ENCODE results near the gene SEC24D.

Gene SEC24D

DNA sequence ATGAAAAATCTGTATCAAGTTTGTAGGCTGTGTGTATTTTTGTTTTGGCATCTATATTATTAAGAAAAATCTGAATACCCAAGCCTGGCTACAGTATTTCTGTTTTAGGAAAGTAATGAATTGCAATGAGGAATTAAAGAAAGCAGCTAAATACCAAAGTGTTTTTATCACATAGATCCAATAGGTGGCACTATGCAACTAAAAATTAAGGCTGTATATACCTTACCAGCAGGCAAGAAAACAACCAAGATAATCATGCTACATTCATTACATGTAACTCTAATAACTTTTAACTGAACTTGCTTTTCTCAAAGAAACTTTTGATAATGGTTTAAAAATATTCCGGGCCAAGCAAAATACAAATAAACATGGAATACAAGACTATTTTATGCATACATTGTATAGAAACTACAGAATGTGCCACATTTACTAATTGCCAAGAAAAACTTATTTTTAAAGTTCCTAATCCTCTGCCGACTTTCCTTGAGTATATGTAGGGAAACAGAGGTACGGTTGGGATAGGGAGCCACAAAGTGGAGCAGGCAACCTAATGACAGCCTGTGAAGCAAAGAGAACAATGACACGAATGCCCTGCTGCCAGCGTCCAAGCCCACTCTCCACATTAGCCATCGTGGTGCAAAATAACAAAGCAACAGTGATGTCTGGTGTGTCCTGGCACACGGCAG lies 63.7 kb downstream of the SEC24D start:
- peak; percentile 31 for DNase-seq

DNA sequence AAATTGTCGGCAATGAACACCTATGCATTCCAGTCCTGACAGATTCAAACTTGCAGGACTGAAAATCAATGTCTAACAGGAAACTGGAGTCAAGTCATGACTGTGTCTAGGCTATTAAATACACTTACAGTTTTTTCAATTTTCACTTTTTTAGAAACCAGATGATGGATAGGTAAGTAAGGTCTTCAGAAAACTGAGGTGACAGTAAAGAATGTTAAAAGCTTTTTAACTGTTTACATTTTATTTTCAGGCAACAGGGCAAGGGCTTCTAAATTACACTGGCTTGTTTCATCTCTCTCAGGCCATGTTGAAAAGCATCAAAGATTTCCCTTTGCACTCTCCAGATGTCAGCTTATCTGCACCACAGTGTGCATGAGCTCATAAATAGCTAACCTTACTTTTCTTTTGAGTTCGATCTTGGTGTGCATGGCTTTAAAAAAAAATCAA lies 65.2 kb downstream of the SEC24D start:
- no peak for DNase-seq

DNA sequence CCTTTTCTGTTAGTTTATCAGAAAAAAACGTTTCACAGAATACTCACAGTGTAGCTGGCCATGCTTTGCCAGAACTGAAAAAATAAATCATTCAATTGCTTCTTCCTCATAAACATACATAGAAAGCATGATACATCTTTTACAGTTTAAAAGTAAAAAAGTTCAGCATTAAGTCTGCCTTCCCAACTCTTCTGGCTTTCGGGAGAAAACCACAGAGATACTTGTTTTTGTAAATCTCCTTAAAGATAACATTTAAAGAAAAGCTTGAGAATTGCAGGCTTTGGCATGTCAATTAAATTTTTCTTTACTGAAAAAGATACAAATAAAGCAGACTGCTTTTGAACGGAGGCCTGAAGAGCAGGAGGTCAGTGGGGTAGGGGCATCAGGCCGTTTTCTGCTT lies 66.8 kb downstream of the SEC24D start:
- DNase-seq = no peak

DNA sequence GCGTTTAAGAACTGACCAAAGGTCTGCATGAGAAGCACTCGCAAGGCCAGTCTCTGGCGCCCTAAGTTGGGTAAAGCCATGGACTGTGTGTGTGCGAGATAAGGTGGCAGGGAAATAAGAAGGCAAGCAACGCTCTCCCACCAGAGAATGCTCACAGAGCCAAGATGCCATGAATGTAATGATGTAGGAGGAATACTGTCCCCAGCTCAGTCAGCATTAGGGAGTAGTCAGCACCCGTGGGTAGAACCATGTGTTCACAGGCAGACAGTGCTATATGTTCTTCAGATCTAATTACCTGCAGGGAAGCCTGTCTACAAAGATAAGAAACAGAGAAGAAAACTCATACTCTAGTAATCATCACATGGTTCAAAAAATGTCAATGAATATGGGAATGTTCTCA lies 68.8 kb downstream of the SEC24D start:
- no peak for DNase-seq

DNA sequence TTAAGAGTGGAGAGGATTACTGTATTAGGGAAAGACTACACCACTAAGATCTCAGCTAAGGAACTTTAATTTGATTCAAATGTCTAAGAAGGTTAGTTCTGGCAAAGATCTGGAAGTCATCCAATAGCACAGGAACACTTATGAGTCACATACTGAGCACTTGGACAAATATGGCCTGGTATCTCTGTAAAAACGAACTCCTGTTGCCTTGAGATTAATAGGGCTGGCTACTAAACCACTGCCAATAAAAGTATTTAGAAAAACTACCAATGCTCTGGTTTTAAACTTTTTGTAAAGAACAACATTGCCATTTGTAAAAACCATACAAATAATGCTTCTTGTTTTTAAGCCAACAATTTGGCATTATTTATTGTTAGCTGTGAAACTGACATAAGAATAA lies 70.5 kb downstream of the SEC24D start:
- DNase-seq = no peak

DNA sequence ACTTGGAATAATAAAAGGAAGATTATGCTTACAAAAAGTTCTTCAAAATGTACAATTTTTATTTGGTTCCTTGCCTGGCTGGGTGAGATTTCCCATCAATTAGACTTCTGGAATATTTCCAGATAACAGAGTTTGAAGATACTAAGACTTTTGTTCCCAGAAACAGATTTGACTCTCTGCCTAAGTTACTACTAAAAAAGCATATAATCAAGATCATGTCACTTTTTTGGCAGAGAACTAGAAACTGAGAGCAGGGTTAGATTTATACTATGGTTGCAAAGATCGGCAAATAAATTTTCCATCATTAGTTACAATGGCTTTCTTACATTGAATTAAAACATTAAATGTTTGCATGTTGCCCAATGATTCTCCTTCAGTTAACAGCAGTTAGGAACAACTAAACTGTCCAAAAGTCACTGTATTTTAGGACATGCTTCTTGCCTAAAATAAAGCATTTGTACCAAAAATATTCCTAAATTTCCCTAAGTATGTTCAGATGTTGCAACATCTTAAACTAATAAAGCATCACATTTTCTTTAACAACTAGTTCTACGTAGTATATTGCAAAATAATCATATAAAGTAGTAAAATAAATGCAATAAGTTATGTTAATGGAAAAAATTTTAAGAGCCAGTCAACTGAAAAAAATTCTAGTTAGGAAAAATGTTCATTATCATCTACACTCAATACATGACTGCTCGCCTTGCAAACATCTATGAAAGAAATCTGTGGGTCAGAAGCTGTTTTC lies 73.0 kb downstream of the SEC24D start:
- DNase-seq = no peak

DNA sequence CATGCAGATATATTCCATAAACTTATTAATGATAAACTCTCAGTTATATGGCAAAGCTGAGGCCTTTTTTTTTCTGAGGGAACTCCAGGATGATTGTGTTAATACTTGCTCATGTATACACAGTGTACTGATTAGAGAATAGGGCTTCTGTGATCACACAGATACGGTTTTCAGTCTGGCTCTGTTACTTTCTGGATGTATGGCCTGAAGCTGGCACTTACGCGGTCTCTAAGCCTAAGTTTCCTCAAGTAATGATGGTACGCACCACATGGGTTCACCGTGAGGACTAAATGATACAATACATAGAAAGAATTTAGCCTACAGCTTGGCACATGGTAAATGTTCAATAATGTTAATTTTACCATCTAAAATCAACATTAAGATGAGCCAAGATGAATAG lies 73.8 kb downstream of the SEC24D start:
- DNase-seq = no peak

DNA sequence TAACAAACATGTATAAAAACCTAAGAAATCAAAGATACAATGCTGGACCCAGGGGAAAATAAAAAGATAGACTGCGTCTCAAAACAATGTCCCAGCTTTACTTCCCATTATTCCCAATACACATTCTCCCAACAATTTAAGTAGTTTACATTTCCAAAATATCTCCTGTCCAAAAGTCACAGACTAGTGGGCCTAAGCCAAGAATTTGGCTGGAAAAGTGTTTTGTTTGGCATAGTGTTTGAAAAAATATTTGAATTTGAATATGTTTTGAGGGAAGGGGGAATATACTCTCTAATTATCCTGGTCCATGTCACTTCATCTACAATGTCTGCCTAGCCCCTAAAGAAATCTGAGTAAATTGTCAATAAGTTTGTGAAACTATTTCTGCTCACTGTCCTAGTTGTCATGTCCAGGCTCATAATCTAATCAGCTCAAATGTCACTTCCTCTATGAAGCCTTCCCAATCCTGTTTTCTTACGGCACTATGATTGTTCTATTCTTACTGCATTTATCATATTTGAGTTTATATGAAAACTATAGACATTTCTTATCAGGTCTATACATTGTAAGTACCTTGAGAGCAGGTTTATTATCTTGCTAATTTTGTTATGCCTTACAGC lies 74.4 kb downstream of the SEC24D start:
- no peak for DNase-seq

DNA sequence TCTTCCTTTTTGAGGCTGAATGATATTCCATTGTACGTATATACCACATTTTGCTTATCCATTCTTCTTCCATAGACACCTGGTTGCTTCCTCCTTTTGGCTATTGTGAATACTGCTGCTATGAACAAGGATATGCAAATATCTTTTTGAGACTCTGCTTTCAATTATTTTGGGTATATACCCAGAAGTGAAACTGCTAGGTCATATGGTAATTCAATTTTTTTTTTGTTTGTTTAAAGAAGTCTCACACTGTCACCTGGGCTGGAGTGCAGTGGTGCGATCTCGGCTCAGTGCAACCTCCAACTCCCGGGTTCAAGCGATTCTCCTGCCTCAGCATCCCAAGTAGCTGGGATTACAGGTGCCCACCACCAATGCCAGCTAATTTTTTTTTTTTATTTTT lies 75.4 kb downstream of the SEC24D start:
- no peak for DNase-seq

DNA sequence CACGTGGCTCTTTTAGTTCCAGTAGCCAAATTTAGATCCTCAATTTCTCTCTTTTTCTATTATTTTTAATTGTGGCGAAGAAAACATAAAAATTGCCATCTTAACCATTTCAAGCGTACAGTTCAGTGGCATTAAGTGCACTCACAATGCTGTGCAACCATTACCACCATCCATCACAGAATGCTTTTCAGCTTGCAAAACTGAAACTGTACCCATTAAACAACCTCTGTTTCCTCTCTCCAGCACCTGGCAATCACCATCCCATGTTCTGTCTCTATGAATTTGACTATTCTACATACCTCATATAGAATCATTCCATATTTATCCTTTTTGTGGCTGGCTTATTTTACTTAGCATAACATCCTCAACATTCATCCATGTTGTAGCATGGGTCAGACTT lies 75.8 kb downstream of the SEC24D start:
- no peak for DNase-seq

DNA sequence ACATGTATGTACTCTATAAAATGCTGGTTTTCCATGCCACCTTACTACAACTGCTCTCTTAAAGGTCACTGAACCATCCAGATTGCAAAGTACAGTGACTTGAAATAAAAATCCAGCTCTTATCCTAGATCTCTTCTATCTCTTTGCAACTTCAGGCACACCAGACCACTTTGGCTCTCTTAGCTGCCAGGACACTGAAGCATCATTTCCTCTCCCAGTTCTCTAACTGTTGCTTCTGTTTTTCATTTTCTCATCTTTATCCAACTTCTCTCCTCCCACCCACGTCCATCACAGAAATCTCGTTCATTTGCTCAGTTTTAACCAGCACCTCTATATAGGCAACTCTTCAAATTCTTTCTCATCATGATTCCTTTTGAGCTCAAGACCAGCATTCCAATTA lies 76.4 kb downstream of the SEC24D start:
- DNase-seq = no peak

DNA sequence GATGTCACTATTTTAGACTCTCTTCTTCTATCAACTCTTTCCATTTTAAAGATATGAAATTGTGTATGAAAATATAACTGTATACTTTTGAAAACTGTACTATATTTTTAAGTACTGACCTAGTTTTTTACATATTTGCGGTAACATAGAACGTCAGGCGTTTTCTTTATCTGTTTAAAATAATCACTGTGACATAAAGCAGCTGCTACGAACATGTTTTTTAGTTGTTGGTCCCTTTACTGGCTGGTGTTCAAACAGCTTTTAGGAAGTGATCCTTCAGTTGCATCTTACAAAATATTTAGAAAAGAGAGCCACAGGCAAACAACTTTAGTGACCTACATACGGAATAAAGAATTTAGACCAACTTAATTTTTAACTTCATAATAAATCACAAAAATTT lies 77.6 kb downstream of the SEC24D start:
- DNase-seq = no peak

DNA sequence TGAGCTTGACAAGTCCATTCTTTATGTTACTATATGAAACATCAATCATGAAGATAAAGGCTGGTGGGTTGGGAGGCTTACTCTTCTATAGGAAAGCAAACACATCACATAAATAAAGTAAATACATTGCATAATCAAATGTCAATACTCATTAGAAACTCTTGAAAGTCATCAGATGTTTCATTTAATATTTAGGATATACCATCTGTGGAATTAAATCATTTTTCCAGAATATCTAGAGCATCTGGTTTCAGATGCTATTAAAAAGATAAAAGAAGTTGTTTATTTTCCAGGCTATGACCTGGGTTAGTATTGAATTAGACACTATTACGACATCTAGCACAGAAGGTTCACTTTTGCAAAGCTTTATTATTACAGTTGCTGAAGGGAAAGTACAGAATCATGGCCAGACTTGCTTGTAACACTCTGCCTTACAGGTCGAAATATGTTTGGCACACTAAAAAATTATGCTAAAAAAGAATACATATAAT lies 78.1 kb downstream of the SEC24D start:
- DNase-seq = peak; percentile 22

DNA sequence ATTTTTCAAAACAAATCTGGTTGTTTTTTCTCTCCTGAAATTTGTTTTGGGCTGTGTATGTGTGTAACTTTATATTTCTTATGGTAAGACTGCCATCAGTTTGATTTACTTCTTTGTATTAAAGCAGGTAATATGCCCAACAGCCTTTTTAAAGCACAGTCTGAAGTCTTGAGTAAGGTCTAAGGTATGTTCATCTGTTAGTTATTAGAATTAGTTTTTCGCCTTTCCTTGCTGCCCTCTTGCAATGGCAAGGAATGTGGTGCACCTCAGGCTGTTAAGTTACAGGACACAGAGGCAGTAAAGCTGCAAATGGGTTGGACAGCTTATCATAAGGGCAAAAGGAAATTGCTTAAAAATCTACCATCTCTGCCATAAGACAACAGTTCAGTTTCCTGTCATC lies 79.0 kb downstream of the SEC24D start:
- no peak for DNase-seq

DNA sequence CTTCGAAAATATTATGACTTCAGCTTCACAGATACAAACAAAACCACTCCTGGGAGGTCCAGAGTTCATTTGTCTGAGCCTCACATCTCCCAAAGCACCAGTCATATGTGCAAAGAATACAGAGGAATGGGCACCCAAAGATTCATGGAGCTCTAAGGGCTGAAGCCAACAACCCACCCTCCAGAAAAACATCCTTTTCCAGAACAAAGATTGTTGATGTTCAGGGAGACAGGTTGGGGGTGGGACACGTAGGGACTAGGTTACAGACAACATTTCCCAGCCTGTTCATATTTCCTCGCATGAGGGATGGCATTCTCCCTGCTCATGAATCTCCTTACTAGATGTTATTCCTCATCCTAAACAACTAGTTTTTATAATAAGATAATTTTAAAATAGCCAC lies 79.5 kb downstream of the SEC24D start:
- DNase-seq = no peak

DNA sequence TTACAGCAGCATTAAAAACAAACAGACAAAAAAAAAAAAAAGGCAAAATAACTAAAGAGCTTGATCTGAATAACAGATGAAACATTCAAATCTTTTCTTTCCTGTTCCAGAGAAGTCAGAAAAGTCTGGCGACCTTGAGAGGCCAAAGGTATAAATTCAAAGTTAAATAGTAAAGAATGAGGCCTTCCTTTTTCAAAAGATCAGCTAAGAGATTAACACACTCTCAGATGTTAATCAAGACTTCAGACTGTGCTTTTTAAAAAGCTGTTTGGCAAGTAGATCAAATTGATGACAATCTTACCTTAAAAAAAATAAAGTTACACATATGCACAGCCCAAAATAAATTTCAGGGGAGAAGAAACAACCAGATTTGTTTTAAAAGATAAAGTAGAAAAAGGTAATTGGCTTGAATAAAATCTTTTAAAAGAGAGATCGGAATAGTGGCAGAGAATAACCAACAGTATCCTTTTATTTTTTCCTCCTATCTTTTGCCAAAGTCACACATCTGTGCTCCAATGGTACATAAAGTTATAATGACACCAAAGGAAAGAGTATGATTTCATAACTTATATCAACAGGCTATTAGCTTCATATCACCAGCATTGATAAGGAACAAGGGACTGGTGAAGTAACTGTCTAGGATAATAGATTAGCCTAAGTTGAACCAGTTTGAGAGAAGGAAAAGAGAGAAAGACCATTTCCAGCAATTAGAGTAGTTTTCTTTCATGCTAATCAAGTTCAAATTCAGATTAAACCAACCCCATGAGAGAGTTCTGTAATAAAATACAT lies 80.3 kb downstream of the SEC24D start:
- DNase-seq = no peak

DNA sequence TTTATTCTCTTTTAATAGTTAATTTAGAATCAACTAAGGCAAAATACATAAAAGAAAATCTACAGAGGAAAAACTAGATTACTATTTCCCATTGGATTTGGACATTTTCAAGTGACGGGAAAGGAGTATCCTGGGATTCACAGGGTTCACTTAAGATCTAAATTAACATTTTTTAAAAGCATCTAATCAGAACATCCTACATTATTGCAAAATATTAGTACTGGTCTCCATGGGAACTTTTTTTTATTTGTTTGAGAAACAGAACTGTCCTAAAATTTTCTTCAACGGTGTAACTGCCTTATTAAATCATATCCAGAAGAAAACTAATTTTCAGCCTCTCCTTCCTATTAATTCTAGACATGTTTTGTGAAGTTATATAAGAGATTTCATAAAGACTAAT lies 81.0 kb downstream of the SEC24D start:
- DNase-seq = no peak

DNA sequence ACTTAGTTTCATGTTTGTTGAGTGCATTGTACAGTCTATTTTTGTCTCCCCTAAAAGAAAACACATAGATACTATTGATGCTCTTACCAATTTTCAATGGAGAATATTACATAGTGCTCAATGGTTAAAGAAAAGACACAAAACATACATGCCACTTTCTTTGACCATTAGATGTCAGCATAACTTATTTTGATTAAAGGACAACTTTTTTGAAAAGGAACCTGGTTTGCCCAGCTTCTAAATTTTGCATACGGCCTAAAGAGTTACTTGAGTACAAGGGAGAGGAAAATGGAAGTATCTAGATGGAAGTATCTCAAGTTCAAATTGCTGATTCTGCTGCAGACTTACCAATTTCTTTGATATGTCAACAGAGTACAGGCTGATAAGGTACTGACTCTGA lies 82.2 kb downstream of the SEC24D start:
- no peak for DNase-seq

DNA sequence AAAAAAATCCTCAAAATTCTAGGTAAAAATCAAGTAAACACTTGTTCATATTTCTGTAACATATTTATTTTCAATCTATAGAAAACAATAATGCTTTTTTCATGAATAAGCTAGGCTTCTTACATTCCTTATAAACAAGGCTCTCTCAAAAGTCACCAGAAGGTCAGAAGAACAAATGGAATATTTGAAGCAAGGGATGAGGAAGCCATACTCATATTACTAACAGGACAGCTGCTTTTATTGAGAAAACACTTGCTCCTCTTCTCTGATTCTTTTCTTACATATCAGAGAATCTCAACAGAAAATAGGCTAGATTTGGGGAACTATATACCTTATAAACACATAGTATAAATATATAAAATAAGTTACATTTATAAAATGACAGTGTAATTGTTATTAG lies 82.8 kb downstream of the SEC24D start:
- no peak for DNase-seq

DNA sequence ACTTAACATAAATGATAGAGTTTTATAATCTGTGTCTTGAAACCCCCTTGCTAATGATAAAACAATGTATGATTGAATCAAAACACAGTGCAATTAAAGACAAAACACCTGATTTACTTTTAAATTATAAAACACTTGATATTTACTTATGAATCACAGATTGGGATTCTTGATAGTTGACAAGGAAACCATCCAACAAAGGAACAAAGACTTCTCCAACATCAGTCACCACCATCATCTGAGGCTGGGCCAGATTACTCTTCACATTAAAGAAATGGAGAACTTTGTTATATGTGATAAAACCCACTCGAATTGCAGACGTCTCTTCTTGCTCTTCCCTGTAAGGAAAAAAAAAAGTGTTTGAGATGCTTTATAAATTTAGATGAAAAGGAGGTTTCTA lies 83.4 kb downstream of the SEC24D start:
- no peak for DNase-seq

DNA sequence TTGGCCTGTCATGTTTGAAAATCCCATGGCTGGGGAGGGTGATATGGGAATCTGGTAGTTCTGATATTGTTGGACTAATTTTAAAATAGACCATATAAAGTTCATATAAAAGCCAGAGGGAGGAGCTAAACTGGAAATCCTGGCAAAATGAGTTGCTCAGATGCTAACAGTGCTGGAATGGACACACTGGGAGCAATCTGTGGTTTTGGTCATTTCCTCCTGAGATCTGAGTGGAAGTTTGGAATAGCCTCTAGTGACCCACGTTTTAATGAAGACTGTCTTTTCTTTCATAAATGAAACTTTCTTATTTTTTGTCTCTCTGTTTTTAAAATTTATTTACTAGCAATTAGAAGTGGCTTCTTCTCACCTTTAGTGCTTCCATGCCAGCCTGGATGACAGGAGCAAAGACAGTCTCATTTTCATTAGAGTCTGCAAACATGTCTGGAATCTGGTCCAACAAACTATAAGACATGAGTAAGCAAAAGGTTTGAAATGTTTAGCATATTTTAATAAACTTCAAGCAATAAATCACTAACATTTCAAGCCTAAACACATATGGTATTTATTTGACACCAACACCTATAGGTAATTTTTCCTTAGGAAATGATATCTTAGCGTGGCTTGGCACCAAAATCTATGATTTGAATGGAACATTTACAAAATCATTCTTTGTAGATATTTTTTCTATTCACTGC lies 84.2 kb downstream of the SEC24D start:
- DNase-seq = no peak

DNA sequence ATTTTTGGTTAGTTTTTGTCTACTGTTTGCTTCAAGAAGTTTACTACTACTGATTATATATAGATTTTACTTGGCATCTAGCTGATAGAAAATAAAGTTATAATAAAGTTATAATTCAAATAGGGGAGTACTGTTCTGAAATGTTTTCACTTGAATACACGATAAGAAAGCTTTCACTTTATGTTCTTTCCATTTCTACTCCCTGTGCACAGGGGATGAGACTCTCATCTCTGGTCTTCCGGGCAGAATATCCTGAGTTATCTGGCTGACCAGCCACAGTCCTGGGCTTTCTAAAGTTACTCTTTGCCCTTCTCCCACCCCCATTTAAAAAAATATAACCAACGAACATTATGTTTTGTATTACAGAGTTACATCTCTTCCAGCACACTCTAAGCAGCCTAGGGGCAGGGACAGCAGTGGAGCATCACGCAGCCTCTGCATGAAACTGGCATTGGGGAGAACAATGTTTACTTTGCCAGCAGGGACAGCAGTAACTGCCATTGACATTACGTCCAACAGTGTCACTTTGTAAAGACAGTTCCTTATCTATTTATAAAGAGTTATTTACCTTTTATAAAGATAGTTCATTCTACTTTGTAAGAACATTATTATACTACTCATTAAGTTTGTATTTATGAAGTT lies 86.5 kb downstream of the SEC24D start:
- peak; percentile 12 for DNase-seq
